HG03439 (cell line): ENCODE data around the gene SLC1A7.

Experiments used
- ATAC-seq: cut with Tn5 transposase; IDR thresholded peaks from one replicate; pipeline ENCODE4 v1.9.1; 2021; ENCODE audit warnings: mild to moderate bottlenecking, moderate library complexity; ENCODE audit not compliant: unreplicated experiment

SLC1A7 gene

DNA sequence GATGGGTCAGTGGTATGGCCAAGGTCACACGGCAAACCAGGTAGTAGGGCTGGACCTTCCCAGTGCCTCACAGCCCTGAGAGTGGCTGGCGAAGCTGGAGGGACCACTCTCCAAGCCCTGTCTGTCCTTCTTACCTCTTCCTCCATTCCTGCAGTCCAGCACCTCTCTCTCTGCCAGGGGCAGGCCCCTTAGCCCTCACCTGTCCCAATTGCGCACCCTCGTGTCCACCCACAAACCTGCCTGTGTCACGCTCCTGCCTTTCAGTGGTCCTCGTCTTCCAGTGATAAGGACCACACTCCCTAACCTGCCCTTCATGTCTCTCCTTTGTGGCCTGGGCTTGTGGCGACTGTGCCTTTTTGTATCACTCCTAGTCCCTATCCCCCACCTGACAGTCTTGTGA is 77.0 kb downstream of the SLC1A7 start:
- ATAC-seq, result no peak

DNA sequence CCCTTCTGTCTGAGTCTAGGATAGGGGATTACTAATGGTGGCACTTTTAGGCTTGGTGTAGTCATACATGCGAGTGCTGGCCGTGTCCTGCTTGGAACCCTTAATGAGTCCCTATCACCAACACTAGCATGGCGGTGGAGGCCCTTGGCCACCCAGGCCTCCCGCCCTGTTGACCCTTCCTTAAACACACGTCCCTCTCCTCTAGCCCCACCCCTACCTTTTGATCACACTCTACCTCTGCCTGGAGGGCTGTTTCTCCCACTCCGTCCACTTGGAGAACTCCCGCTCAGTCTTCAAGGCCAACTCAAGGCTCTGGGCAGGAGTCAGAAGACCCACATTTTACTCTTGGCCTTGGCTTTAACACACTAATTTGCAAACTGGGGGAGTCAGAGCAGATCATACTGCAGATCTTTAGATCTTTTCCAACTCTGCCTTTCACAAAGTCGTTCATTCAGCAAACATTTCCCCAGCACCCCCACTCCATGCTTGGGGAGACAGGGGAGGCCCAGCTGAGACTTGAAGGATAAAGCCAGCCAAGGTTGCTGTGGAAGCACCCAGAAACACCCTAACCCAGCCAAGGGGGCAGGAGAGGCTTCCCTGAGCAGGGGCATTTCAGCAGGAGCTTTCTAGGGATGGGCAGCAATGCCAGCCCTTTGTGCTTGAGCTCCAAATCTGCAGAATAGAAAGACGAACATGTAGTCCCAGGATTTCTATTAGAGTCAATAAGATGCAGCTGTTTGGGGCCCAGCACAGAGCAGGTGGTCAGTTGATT is 78.5 kb downstream of the SLC1A7 start:
- ATAC-seq, result no peak

DNA sequence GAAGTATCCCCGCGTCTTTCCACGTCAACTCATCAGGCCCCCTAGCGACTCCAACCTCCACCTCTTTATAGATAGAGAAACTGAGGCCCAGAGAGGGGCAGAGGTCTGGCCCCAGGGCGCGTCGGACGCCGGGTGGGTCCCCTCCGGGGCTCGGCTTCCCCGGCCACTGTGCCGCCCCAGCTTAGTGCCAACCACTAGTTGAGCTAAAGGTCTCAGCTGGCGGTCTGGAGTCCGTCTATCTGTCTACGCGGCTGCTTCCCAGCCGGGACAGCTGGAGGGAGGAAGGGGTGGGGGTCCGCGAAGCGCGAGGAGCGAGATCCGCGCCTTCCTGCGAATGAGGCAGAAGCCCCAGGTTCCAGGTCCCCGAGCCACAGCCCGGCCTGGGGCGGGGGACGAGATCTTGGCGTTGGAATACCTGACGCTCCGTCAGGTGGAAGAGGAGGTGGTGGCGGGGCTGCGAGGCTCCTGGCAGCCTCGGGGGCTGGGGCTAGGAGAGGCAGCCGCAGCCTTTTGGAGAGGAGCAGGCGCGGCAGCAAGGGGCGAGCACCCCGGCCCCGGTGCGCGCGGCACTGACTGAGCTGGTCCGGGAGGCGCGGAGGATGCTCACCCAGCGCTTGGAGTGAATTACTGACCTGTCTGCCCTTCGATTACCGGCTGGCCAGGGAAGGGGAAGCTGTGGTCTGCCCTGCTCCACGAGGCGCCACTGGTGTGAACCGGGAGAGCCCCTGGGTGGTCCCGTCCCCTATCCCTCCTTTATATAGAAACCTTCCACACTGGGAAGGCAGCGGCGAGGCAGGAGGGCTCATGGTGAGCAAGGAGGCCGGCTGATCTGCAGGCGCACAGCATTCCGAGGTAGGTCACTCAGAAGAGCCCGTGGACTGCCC is 79.5 kb downstream of the SLC1A7 start:
- no peak for ATAC-seq

DNA sequence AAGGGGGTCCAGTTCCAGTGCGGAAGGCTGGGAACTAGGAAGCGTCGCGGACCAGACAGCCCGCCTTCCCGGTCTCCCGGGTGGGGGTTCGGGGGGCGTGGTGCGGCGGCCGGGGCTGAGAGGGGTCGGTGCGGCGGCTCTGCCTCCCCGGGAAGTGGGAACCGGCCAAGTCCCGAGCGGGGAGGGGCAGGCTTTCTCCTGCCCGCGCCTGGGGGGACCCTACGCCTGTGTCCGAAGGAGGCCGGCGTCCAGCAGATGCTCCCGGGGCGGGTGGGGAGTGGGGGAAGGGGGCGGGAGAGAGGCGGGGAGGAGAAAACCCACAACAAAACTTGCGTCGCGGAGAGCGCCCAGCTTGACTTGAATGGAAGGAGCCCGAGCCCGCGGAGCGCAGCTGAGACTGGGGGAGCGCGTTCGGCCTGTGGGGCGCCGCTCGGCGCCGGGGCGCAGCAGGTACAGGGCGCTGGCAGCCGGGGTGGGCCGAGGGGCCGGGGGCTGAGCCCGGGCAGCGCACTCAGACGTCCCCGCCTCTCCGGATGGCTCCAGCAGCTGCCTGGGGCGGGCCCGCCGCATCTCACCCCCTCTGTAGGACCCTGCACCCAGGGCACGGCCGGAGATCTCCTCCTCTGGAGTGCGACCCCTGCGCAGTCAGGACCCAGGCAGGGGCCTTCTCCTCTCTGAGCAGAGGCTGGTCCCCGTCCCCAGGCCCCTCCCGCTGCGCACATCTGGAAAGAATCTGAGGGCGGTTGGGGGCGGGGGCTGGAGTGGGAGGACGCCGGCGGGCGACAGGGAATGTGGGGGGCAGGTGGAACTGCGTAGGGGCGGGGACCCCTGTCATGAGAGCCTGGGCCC is 80.4 kb downstream of the SLC1A7 start, which contains the start of gene PODN:
Gene PODN, plus strand, starts transcription at position 355 of the 849 bp plus-strand sequence. CDS start 7,643 bp downstream, outside the sequence.
- ATAC-seq, result no peak

DNA sequence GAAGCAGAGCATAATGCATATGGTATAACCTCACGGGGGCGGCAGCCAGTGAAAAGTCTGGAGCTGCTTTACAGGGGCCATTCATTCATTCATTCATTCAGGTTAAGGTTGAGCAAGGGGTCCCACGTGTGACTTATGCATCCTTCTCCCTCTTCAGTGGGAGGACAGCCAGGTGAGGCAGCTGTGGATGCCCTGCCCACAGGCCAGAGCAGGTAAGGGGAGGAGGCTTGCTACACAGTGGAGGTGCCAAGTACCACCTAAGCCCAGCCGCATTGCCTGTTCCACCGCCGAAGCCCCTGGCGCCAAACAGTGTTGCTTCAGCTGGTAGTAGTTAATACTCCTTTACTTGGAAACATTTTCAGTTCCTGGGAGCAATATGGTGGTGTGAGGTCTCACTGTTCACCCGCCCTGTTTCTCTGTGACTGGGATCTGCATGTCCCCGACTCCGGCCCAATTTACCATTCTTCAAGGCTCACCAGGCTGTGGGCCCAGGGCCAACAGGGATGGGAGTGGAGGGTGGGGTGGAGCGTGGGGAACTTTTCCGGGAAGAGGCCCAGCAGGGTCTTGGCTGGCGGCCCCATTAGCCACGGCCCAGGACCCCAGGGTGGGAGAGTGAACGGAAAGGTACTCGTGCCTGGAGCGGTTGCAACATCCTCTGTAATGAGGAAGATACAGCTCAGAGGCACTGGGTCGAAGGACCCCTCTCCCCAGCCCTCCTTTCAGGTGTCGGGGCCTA is 81.1 kb downstream of the SLC1A7 start:
- no peak for ATAC-seq

DNA sequence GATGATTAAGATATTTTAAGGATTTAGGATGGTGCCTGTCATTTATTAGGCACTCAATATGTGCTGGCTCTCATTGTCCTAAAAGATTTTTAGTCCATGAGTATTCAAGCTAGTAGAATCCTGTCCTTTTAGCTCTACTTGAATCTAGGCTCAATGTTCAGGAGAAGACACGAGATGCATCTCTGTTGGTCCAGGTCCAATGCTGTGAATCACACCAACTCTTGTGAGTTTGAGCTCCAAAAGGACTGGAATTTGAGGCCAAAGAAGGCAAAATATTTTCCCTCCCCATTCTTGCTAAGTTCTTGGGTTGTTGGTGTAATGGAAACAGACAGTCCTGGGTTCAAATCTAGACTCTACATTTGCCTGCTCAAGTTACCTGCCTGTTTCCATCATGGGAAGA is 81.9 kb downstream of the SLC1A7 start:
- no peak for ATAC-seq

DNA sequence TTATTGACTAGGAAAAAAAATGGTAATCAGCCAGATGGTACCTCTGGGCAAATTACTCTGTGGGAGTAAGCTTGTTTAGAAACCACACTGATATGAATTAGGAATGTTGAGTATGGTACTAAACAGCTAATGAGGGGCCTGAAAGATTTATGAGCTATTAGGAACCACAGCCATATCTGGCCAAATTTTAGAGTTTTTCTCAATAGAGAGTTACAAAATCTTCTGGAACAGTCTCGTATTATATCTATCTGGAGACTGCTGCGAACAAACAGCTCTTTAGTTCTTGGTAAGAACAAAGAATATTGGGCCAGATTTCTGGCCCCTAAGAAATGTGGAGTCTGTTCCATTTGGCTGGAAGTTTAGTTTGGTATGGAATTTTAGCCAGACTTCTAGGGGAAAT is 85.3 kb downstream of the SLC1A7 start:
- ATAC-seq, result no peak

DNA sequence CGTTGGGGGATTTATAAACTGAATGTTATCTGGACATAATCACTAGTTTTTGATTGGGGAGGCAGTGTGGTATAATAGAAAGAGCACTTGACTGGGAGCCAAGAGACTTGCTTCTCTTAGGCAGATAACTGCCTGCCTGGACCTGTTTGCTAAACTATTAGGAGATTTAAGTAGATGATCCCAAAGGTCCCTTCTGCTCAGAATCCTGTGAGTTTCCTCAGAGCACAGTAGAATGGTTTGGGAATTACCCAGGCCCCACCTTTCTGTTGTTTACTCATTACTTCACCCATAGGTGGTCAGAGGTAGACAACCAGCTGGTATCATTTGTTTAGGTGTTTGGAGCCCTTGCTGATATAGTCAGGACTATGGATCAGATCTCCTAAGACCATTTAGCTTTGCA is 90.8 kb downstream of the SLC1A7 start:
- no peak for ATAC-seq

DNA sequence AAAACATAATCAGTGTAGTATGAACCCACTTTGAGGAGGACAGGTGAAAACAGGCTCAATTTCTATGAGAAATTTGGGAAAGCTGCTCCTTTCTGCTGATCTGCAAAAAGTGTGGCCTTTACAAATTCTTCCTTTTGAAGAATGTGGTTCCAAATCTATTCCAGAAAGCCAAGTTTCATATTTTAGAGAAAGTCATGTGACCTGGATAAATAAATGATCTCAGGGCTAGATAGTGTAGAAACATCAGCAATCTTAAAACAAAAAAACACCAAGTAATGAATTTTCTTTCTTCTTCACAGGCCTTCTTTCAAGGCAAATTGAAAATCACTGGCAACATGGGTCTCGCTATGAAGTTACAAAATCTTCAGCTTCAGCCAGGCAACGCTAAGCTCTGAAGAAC is 92.1 kb downstream of the SLC1A7 start:
- no peak for ATAC-seq

DNA sequence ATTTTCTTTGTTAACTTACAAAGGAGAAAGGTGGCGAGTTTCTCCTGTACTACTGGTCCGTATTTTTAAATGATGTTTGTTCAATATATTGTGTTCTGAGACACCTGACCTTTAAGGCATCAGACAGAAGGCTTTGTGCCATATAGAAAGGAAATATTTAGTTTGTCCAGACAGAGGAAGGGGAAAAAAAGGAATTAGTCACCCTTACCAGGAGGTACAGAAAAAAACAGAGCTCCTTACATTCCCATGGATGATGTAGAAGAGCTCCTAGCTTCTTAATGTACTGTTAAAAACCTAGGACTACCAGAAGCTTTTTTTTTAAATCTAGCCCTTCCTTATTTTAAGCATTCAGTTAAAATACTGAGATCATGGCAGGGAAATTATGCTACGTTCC is 92.9 kb downstream of the SLC1A7 start:
- ATAC-seq, result no peak

DNA sequence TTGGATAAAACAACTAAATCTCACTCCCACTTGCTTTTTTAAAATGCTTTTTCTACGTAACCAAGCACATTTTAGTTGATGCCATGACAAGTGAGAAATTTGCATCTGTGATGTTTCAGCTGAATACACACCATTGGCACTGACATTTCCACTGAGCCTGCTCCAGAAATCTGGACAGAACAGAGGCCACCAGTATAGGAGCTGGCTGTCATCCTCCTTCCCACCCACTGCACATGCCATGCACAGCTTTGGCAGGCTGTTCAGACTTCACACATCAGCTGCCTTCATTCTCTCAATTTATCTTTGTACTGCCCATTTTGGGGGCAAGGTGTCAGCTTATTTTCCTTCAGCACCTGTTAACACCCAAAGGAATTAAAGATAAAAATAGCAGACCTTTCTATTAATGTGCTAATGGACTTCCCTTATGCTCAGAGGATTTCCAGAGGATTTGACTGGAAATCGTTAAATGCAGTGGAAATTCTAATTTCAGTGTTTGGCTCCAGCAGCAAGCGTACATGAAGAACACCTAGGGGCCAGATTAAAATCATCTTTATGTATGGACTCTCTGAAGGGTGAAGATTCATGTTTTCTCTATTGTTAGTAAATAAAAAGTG is 93.4 kb downstream of the SLC1A7 start:
- ATAC-seq, result no peak

DNA sequence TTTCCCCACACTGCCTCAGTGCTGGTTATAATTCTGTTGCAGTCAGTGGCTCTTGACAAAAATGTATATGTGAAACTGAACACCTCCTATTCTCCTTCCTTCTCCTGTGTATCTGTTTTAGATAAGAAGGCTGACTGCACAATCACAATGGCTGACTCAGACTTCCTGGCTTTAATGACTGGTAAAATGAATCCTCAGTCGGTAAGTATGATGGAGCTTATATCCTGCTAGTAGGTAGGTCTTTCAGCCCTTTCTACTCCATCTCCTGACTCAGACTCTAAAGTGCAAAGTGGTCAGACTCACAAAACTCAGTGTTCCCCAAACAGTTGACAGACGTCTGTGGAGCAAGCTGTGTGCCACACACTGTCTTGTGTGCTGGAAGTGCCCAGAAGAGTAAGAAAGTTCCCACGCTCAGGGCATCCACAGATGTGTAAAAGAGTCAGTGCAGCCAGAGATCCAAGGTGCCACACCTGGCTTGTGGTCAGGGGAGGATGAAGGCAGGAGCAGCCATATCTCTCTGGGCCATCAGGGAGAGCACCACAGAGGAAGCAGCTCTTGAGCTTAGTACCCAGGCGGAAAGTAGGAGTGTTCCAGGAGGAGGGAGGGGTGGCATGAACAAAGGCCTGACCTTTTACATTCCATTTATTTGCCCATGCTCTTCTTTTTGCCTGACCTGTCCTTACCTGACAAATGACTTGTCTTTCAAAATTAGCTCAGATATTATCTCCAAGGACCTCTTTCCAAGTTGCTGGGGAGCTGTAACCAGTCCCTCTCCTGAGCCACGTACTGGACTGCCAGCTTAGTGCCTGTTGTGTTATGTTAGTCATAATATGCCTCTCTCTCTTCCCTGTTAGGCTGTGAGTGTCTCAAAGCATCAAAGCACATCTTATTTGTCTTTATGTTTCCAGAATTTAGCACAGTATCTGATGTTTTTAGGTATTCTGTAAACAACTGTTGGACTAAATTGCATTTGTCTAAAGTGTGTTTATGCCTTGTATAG is 94.4 kb downstream of the SLC1A7 start:
- ATAC-seq, result no peak

DNA sequence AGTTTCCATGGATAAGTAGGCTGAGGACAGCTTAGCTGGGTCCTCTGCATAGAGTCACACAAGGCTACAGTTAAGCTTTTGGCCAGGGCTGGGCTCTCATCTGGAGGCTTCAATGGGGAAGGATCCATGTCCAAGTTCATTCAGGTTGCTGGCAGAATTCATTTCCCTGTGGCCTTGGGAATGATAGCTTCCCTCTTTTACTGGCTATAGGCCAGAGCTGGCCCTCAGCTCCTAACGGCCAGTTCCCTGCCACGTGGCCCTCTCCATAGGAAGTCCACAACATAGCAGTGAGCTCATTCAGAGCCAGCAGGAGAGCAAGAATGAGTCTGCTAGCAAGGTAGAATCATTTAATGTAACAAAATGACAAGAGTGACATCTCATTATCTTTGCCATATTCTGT is 95.5 kb downstream of the SLC1A7 start:
- ATAC-seq, result no peak

DNA sequence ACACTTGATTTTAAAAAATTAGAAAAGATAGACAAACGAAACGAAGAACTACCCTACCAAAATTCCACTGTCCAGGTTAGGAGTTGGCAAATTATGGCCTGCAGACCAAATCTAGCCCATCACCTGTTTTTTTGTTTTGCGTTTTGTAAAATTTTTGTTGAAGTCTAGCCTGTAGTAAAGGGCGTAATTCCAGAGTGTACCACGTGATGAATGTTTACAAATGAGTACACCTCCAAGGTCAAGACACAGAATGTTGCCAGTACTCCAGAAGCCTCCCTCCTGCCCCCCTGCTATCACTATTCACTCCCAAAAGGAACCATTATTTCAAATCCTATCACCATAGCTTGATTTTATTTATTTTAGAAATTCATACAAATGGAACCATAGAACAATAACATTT is 97.5 kb downstream of the SLC1A7 start:
- ATAC-seq, result no peak

DNA sequence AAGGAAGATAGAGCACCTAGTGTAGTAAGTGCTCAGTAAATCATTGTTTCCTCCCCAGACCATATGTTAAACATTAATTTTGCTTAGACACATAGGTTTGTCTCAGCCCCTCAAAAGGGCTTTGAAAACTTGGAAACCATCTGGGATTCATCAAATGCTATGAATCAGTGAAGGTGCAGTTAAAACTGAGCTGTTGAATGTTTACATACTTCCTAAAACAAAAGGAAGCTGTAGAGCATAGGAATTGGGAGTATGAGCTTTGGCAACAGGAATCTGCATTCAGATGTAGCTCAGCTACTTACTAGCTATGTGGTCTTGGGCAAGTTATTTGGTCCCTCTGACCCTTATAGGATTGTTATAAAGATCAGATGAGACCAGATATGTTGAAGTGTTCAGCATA is 99.2 kb downstream of the SLC1A7 start:
- no peak for ATAC-seq

DNA sequence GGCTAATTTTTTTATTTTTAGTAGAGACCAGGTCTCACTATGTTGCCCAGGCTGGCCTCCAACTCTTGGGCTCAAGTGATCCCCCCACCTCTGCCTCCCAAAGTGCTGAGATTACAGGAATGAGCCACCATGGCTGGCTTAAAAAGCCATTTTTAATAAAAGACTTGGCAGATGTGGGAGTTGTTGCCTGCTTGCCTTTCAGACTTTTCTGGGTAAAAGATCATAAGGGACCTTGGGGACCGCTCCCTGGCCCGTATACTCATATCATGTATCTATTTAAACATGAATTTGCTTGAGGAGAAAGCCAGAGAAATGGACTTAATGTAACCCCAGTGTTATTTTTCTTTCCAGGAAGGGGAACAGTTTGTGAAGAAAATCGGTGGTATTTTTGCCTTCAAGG is 103.9 kb downstream of the SLC1A7 start:
- ATAC-seq, result no peak
